GM21360 (cell line): Measurements from ENCODE around the gene TMEM236.
A peak's percentile ranks its signal among the peaks of the same experiment; 100 is the strongest.

ENCODE experiments used
- ATAC-seq: cut with Tn5 transposase; IDR thresholded peaks from one replicate; pipeline ENCODE4 v1.9.1; 2021; ENCODE audit warnings: mild to moderate bottlenecking, moderate library complexity; ENCODE audit not compliant: unreplicated experiment

TMEM236 gene

DNA sequence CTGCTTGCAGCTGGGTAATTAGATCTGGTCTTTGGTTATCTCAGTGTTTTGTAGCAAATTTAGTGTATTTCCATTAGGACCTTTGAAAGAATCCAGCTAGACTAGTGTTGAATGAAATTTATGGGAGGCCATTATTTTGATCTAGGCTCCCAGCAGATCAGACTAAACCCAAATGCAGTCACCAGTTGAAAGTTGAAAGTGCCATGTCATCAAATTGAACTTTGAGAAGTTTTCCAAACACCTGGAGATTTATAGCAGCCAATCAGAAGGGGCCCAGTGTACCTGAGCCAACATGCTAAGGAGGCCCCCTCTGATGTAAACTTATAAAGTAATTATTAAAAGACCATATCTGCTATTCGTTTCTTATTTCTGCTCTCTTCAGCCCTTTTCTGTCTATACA is 11.3 kb upstream of the TMEM236 start:
- no peak for ATAC-seq

DNA sequence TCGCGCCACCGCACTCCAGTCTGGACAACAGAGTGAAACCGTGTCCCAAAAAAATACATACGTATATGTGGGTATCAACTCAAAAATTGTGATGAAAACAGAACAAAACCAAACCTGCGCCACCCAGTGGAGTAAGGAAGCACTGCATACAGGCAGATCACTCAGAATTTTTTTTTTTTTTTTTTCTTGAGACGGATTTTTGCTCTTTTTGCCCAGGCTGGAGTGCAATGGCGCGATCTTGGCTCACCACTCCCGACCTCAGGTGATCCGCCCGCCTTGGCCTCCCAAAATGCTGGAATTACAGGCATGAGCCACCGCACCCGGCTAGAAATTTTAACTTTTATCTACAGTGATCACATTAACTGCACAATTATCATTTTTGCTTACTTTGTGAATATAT is 9.1 kb upstream of the TMEM236 start:
- ATAC-seq = no peak

- ATAC-seq = no peak
Observed at GRCh38 chr10:17743437-17743836, 8.6 kb upstream of the TMEM236 start.

GRCh38 chr10:17744341-17744861 is 7.6 kb upstream of the TMEM236 start:
- ATAC-seq = no peak

- no peak for ATAC-seq
Observed at GRCh38 chr10:17747883-17748550, 4.0 kb upstream of the TMEM236 start.

GRCh38 chr10:17749890-17750289 is 2.1 kb upstream of the TMEM236 start:
- no peak for ATAC-seq

GRCh38 chr10:17756557-17757217 is 4.7 kb downstream of the TMEM236 start:
- ATAC-seq = peak; percentile 96

DNA sequence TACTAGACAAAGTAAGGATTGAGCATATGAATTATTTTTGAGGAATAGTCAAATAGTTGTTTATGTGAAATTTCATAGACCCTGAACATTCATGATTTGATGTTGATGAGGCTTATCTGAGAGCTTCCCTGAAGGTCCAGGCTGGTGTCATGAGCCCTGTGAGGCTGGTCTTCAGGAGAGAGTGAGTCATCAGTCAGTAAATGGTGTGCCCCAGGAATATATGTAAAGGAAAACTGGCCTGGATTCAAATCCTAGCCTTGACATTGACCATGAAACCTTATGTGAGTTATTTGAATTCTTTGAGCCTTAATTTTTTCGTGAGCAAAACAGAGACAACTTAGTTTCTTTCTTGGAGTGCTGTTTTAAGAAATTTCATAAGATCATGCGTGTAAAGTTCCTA is 6.2 kb downstream of the TMEM236 start:
- no peak for ATAC-seq

DNA sequence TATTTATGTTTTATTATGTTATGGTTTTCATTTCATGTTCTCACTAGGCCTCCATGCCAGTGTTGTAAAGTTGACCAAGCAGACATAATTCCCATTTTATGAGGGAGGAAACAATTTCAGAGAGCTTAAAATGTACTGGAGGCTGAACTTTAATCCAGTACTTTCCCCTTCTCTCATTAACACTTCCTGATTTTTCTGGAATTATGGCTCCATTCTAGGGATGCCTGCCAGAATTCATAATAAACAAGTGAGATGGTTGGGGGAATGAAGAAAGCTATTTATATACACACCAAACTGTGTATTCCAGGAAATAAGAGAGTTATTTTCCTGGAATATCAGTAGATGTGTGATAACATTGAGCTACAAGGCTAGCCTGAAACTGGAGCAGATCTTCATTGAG is 6.9 kb downstream of the TMEM236 start:
- no peak for ATAC-seq

- ATAC-seq = no peak
Observed at GRCh38 chr10:17764142-17764541, 12.1 kb downstream of the TMEM236 start.

GRCh38 chr10:17765602-17766001 is 13.6 kb downstream of the TMEM236 start:
- ATAC-seq = no peak

DNA sequence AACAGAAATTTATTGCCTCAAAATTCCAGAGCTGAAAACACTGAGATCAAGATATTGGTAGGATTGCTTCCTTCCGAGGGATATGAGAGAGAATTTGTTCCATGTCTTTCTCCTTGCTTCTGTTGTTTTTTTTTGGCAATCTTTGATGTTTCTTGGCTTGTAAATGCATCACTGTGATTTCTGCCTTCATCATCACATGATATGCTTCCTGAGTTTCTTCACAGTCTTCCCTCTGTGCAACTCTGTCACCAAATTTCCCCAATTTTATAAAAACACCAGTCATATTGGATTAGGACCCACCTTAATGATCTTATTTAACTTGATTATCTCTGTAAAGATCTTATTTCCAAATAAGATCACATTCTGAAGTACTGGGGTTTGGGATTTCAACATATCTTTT is 14.7 kb downstream of the TMEM236 start:
- no peak for ATAC-seq

GRCh38 chr10:17768496-17768895 is 16.5 kb downstream of the TMEM236 start:
- no peak for ATAC-seq

GRCh38 chr10:17768957-17769356 is 17.0 kb downstream of the TMEM236 start:
- no peak for ATAC-seq

DNA sequence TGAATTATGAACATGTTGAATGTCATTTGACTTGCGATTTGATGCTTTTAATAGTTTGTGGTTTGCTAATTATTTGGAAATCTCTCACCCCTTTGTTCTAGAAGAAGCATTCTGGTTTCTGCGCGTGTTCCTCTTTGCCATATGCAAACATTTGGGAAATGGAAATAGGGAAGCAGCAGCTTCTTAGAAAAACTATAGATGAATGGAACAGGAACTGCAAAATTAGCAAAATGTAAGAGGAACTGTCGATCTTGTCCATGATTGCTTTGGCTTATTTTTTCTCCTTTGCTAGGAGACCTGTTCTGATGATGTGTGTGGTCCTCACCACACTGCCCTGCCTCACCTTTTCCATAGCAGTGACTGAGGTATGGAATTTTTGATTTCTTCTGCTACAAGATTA is 19.0 kb downstream of the TMEM236 start:
- ATAC-seq = no peak

DNA sequence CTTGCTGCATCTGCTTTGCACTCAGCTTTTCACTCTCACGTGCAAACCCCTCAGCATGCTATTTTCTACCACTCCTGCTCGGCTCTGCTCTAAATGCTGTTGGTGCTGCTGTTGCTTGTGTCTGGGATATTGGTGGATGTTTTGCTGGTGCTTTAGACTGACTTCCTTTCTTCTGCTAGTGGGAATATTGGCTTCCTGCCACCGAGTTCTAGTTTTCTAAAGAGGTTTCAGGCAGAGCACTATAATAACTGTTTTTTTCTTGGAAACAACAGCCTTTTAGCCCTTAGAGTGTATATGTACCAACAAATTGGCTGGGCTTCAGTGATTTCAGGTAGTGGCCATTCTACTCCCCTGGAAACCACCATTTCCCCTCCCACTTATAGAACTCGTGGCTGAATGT is 27.8 kb downstream of the TMEM236 start:
- no peak for ATAC-seq

DNA sequence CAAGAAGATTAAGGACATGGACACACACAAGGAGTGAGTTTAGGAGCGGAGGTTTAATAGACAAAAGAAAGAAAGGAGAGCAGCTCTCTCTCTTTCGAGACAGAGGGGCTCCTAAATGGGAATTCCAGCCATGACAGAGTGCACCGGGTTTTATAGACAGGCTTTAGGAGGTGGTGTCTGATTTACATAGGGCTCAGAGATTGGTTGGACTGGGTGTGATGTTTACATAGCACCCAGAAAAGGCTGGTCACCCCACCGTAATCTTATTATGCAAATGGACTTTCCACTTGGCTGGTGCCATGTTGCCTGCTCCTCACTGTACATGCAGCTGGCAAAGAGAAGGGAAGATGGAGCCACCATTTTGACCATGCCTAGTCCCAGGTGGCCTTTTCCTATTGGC is 28.7 kb downstream of the TMEM236 start:
- ATAC-seq = no peak

DNA sequence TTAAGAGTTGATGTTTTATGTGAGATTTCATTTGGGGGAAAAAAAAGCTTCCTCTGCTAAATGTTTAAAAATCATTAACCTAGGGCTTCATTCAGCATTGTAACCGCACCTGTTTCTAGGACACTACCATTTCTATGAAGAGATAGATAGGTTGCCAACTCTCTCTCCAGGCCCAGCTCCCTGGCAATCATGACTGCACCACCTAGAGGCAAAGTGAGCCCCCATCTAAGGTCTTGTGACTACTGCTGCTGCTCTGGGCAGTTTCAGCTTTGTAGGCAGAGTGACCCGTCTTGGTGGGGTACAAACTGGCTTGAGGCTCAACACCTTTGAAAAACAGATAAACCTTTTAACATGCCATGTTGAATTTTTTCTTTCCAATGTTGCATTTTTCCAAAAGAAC is 29.9 kb downstream of the TMEM236 start:
- no peak for ATAC-seq

GRCh38 chr10:17782921-17783665 is 31.1 kb downstream of the TMEM236 start:
- ATAC-seq = no peak

- no peak for ATAC-seq
Observed at GRCh38 chr10:17783751-17784150, 31.8 kb downstream of the TMEM236 start.

DNA sequence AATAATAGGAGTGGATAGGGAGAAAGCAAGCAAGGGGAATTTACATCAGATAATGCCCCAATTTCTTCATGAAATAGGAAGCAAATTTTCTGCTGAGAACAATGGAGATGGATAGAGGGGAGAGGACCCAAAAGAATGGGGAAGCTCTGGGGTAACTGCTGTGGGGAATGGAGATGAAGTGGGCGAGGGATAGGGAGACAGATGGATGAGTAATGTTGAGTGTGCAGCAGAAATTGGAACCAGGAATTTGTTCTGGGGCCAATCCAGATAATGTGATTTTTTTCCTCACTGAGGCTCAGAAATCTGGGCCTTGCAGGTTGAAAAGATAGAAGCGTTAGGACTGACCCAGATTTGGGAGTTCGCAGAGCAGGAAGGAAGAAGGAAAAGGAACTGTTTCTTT is 32.7 kb downstream of the TMEM236 start:
- no peak for ATAC-seq
